Transverse colon (tissue), 4 donors: ENCODE measurements around the gene VWA8.
"Not testable (repeated sequence)": the region's sequence is repeated elsewhere in the genome, so short reads cannot be mapped to it uniquely, and the experiment has no call there.

Experiments
- EP300 ChIP-seq: sonication (generic); formaldehyde crosslinking; IDR thresholded peaks from one replicate; pipeline ENCODE4 v1.6.1; 2017; ENCODE audit warnings: antibody characterized with exemption, low read depth
- POLR2A ChIP-seq: fragments of 450-650 bp; IDR thresholded peaks from one replicate; pipeline ENCODE4 v1.6.1; 2016; ENCODE audit warnings: antibody characterized with exemption, mild to moderate bottlenecking, moderate library complexity
- POLR2AphosphoS5 ChIP-seq, 3 donors: sonication (generic); formaldehyde crosslinking; IDR thresholded peaks; one replicate each; pipeline ENCODE4 v1.6.1; 2016; ENCODE audit warnings: antibody characterized with exemption in 3 of 3
- TF ChIP-seq, protein P1 (sequence below), 5 experiments: fragments of 200-600 bp in 3 of 5; fragments of 450-650 bp in 2 of 5; sonication (generic) in 3 of 5; IDR thresholded peaks; 1 replicate in 2 of 5; 2 replicates in 3 of 5; pipeline ENCODE4 v1.5.1; 2016 to 2017; ENCODE audit warnings: antibody characterized with exemption in 5 of 5, inconsistent platforms in 3 of 5, mild to moderate bottlenecking in 2 of 5, moderate library complexity in 1 of 5

DNA sequence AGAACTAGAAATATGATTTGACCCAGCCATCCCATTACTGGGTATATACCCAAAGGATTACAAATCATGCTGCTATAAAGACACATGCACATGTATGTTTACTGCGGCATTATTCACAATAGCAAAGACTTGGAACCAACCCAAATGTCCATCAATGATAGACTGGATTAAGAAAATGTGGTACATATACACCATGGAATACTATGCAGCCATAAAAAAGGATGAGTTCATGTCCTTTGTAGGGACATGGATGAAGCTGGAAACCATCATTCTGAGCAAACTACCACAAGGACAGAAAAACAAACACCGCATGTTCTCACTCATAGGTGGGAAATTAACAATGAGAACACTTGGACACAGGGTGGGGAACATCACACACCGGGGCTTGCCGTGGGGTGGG is 38.0 kb downstream of the VWA8 start:
- TF ChIP-seq POLR2AphosphoS5 (IDR thresholded peaks at IDR 0.05); EP300; POLR2A: not testable (repeated sequence)
- TF ChIP-seq, protein P1, sequence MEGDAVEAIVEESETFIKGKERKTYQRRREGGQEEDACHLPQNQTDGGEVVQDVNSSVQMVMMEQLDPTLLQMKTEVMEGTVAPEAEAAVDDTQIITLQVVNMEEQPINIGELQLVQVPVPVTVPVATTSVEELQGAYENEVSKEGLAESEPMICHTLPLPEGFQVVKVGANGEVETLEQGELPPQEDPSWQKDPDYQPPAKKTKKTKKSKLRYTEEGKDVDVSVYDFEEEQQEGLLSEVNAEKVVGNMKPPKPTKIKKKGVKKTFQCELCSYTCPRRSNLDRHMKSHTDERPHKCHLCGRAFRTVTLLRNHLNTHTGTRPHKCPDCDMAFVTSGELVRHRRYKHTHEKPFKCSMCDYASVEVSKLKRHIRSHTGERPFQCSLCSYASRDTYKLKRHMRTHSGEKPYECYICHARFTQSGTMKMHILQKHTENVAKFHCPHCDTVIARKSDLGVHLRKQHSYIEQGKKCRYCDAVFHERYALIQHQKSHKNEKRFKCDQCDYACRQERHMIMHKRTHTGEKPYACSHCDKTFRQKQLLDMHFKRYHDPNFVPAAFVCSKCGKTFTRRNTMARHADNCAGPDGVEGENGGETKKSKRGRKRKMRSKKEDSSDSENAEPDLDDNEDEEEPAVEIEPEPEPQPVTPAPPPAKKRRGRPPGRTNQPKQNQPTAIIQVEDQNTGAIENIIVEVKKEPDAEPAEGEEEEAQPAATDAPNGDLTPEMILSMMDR (IDR thresholded peaks at IDR 0.05) = not testable (repeated sequence)
